OCI-LY7 (cell line): ENCODE data around the gene ATAD3B.

Experiments
- CTCF ChIP-seq: fragments of 200-600 bp; sonication (generic); conservative IDR thresholded peaks from 2 replicates; pipeline ENCODE4 v1.5.1; 2014; ENCODE audit warnings: mild to moderate bottlenecking, antibody characterized with exemption, low read length, moderate library complexity, mixed read lengths
- EZH2phosphoT487 ChIP-seq: fragments of 200-600 bp; sonication (generic); IDR thresholded peaks from 2 replicates; pipeline ENCODE4 v1.6.1; 2018; ENCODE audit warnings: low read depth, borderline replicate concordance, mild to moderate bottlenecking, mixed run types, antibody characterized with exemption, low read length, moderate library complexity, mixed read lengths

DNA sequence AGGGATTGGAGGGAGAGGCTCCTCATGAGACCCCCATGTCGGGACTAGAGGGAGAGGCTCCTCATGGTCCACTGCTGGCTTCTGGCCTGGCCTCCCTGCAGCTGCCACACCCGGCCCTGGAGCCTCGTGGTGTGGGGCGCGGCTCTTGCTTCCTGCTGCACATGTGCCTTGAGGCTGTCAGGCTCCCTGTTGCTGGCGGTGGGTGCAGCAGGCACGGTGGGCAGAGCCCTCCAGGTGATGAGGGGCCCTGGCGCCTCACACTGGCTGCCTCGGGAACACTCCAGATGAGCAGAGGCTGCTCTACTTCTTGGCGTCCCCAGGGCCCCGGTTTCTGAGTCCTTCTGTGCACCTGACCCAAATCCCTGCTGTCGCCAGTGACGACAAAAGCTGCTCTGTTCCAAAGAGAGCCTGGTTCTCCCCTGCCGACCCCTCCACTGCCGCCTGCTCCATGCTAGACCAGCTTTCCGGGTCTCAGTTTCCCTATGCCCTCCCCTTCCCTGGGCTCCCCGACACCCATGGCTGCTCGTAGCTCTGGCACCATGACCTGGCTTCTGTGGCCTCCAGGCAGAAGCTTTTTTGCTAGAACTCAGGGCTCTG is 9.7 kb upstream of the ATAD3B start:
- TF ChIP-seq CTCF (0 out of 2 replicates have a peak, but pooled peaks have one; percentile 16), EZH2phosphoT487 (no peak)
